Epithelial cell of esophagus (primary cell): Measurements from ENCODE around the gene FREM3.

Source experiments
- DNase-seq: peaks from one replicate; pipeline ENCODE4 v3.0.0; 2010; ENCODE audit warnings: low read depth
- H3K4me3 ChIP-seq: 2 replicates; pipeline ENCODE4 v1.5.1; 2011; ENCODE audit warnings: mild to moderate bottlenecking, low read length, control low read depth
- TF ChIP-seq, protein P1 (sequence below): IDR thresholded peaks from 2 replicates; pipeline ENCODE4 v1.5.1; 2011; ENCODE audit warnings: low read depth, mild to moderate bottlenecking, low read length, control low read depth, inconsistent platforms; ENCODE audit not compliant: insufficient read depth; ENCODE audit errors: missing control alignments

Gene FREM3

DNA sequence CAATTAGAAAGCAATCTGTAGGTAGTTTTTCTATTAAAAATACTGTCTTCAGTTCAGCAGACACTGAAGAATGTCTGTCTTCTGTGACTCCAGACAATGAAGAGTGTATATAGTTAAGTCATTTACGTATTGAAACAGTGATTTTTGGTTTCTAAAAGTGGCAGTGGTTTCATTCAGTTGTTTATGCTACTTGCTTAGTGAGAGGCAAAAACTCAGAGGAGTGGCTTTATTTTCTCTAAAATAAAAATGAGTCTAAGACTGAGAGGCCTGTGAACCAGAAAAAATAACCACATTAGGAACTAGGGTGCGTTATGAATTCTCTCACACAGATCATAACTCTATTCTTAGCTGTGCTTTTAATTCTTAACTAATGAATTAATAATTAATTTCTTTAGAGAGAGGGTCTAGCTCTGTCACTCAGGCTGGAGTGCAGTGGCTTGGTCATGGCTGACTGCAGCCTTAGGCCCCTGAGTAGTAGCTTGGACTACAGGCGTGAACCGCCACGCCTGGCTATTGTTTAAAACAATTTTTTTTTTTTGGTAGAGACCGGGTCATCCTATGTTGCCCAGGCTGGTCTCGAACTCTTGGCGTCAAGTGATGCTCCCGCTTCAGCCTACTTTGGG is 31.4 kb downstream of the FREM3 start:
- no peak for DNase-seq
- TF ChIP-seq, protein P1, sequence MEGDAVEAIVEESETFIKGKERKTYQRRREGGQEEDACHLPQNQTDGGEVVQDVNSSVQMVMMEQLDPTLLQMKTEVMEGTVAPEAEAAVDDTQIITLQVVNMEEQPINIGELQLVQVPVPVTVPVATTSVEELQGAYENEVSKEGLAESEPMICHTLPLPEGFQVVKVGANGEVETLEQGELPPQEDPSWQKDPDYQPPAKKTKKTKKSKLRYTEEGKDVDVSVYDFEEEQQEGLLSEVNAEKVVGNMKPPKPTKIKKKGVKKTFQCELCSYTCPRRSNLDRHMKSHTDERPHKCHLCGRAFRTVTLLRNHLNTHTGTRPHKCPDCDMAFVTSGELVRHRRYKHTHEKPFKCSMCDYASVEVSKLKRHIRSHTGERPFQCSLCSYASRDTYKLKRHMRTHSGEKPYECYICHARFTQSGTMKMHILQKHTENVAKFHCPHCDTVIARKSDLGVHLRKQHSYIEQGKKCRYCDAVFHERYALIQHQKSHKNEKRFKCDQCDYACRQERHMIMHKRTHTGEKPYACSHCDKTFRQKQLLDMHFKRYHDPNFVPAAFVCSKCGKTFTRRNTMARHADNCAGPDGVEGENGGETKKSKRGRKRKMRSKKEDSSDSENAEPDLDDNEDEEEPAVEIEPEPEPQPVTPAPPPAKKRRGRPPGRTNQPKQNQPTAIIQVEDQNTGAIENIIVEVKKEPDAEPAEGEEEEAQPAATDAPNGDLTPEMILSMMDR = no peak
- no peak overlapping the region for H3K4me3 ChIP-seq

- TF ChIP-seq, protein P1 = no peak
- H3K4me3 ChIP-seq = no peak overlapping the region
- DNase-seq = no peak
Observed at GRCh38 chr4:143667461-143667860, 33.0 kb downstream of the FREM3 start.

DNA sequence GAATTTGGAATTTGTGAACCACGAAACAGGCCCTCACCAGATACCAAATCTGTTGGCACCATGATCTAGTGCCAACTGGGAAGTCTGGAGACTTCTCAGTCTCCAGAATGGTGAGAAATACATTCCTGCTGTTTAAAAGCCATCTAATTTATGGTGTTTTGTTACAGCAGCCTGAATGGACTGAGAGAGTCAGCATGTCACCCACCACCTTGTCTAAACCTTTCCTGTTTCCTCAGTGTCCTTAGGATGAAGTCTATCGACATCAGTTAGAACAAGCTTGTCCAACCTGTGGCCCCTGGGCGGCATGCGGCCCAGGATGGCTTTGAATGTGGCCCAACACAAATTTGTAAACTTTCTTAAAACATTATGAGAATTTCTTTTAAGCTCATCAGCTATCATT is 42.1 kb downstream of the FREM3 start:
- H3K4me3 ChIP-seq = no peak overlapping the region
- DNase-seq = no peak
- TF ChIP-seq, protein P1 = no peak

GRCh38 chr4:143654571-143654970 is 45.9 kb downstream of the FREM3 start:
- no peak for DNase-seq
- TF ChIP-seq, protein P1 = no peak
- no peak overlapping the region for H3K4me3 ChIP-seq

DNA sequence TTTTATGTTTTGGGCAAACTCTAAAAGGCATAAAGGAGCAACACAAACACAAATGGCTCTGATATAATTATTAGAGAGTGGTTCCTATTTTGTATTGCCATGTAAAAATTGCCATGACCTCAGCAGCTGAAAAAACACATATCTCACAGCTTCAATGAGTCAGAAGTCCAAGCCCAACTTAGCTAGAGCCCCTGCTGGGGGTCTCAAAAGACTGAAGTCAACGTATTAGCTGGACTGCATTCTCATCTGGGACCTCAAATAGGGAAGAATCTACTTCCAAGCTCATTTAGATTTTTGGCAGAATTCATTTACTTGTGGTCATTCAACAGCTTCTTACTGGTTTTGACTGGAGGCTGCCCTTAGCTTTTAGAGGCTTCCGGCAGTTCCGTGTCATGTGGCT is 47.4 kb downstream of the FREM3 start:
- no peak overlapping the region for H3K4me3 ChIP-seq
- no peak for DNase-seq
- TF ChIP-seq, protein P1 = no peak

DNA sequence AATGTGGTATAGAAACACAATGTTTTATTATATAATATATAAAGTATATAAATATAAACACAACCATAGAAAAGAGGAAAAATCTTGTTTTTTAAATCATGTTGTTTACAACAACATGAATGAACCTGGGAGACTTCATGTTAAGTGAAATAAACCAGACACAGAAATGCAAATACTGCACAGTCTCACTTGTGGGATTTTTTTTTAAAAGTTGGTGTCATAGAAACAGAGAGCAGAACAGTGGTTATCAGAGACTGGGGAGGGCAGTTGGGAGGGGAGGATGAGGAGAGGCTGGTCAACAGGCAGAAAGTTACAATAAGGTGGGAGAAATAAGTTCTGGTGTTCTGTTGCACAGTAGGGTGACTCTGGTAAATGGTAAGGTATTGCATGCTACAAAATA is 57.1 kb downstream of the FREM3 start:
- H3K4me3 ChIP-seq = no peak overlapping the region
- no peak for DNase-seq
- TF ChIP-seq, protein P1 = no peak

- no peak overlapping the region for H3K4me3 ChIP-seq
- no peak for DNase-seq
Observed at GRCh38 chr4:143642611-143643010, 57.9 kb downstream of the FREM3 start.

More at GRCh38 chr4:143642611-143643010, 57.9 kb downstream of the FREM3 start:
- TF ChIP-seq, protein P1 = no peak
